Panc1 (cell line): ENCODE results near the gene ZFHX2.

Experiments used
- POLR2AphosphoS5 ChIP-seq: IDR thresholded peaks from 2 replicates; pipeline ENCODE4 v1.6.1; 2012; ENCODE audit warnings: mild to moderate bottlenecking, low read depth, low read length, moderate library complexity
- TF ChIP-seq, protein P1 (sequence below): fragments of 450-650 bp; IDR thresholded peaks from 2 replicates; pipeline ENCODE4 v1.5.1; 2017; ENCODE audit warnings: mild to moderate bottlenecking

DNA sequence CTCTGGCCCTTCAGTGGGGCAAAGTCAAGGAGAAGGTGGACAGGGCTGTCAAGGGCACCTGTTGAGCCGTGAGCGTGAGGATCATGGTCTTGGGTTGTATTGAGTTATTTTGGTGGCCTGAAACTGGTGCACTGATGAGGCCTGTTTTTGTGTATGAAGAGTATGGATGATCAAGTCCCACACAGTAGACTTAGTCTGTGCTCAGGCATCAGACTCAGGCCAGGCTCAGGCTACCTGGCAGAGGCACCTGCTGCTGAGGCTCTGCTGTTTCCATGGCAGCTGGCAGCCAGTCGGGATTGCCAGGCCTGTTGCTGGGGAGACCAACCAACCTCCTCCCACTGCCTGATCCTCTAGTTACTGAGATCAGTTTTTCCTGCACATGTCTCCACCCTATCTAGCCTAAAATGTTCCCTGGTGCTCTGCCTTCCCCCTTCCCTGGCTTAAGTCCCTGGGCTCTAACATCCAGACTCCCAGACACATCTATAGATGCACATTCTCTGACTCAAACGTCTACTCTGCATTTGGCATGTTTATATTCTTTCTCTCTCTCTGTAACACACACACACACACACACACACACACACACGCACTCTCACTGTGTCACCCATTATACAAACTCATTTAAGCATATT is 21.9 kb upstream of the ZFHX2 start:
- no peak for TF ChIP-seq POLR2AphosphoS5
- TF ChIP-seq, protein P1, sequence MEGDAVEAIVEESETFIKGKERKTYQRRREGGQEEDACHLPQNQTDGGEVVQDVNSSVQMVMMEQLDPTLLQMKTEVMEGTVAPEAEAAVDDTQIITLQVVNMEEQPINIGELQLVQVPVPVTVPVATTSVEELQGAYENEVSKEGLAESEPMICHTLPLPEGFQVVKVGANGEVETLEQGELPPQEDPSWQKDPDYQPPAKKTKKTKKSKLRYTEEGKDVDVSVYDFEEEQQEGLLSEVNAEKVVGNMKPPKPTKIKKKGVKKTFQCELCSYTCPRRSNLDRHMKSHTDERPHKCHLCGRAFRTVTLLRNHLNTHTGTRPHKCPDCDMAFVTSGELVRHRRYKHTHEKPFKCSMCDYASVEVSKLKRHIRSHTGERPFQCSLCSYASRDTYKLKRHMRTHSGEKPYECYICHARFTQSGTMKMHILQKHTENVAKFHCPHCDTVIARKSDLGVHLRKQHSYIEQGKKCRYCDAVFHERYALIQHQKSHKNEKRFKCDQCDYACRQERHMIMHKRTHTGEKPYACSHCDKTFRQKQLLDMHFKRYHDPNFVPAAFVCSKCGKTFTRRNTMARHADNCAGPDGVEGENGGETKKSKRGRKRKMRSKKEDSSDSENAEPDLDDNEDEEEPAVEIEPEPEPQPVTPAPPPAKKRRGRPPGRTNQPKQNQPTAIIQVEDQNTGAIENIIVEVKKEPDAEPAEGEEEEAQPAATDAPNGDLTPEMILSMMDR, result no peak
